Progenitor cell of endocrine pancreas (in vitro differentiated cells): ENCODE results near the gene POLE3. TPM values are rescaled to one million over a fixed set of nuclear protein-coding genes. Genes with fewer than 3 reads are reported as not detected.
"Not testable (repeated sequence)": the region's sequence is repeated elsewhere in the genome, so short reads cannot be mapped to it uniquely, and the experiment has no call there.

ENCODE experiments used
- DNase-seq: peaks from one replicate; pipeline ENCODE4 v3.0.0; 2021; ENCODE audit warnings: low spot score; ENCODE audit not compliant: unreplicated experiment
- H3K27ac Mint-ChIP-seq: 2 replicates; pipeline ENCODE4 v1.8.0; 2021; ENCODE audit warnings: mild to moderate bottlenecking, moderate library complexity, mixed read lengths
- H3K27me3 Mint-ChIP-seq: 2 replicates; pipeline ENCODE4 v1.8.0; 2021; ENCODE audit warnings: mixed read lengths
- H3K36me3 Mint-ChIP-seq: 2 replicates; pipeline ENCODE4 v1.8.0; 2022; ENCODE audit warnings: mixed read lengths; ENCODE audit not compliant: insufficient read depth
- H3K4me1 Mint-ChIP-seq: 2 replicates; pipeline ENCODE4 v1.8.0; 2021; ENCODE audit warnings: low read depth, mixed read lengths
- H3K4me3 Mint-ChIP-seq: 2 replicates; pipeline ENCODE4 v1.8.0; 2021; ENCODE audit warnings: low read depth, mild to moderate bottlenecking, moderate library complexity, mixed read lengths
- H3K9me3 Mint-ChIP-seq: 2 replicates; pipeline ENCODE4 v1.8.0; 2021; ENCODE audit warnings: low read depth, mixed read lengths
- CTCF ChIP-seq: fragments of 200-600 bp; sonication (generic); IDR thresholded peaks from one replicate; pipeline ENCODE4 v1.5.0; 2021; ENCODE audit warnings: antibody characterized with exemption, mild to moderate bottlenecking; ENCODE audit not compliant: unreplicated experiment
- total RNA-seq: library from RNA; stranded (reverse); gene quantifications from 2 replicates; pipeline ENCODE4 v1.2.1, GENCODE V29; 2021

POLE3 gene
- total RNA-seq, 1 donor from 2014 or later = 36.6 TPM

GRCh38 chr9:113446323-113446740, 35.9 kb upstream of the POLE3 start:
- Mint-ChIP-seq H3K27me3 (no peaks in the 10 kb centered on the region), H3K9me3 (no peaks in the 10 kb centered on the region), H3K36me3 (no peaks in the 10 kb centered on the region), H3K4me3 (no peak overlapping the region), H3K4me1 (no peaks in the 10 kb centered on the region), H3K27ac (no peak overlapping the region)
- TF ChIP-seq CTCF = peak; percentile 76
- DNase-seq = no peak

GRCh38 chr9:113444736-113445135, 34.3 kb upstream of the POLE3 start:
- Mint-ChIP-seq H3K27ac (no peak overlapping the region), H3K9me3 (no peaks in the 10 kb centered on the region), H3K36me3 (no peaks in the 10 kb centered on the region), H3K27me3 (no peaks in the 10 kb centered on the region), H3K4me1 (no peaks in the 10 kb centered on the region), H3K4me3 (no peak overlapping the region)
- no peak for TF ChIP-seq CTCF
- no peak for DNase-seq

GRCh38 chr9:113437716-113438115, 27.2 kb upstream of the POLE3 start:
- H3K4me1 Mint-ChIP-seq, H3K4me3 Mint-ChIP-seq, H3K36me3 Mint-ChIP-seq, H3K9me3 Mint-ChIP-seq, H3K27ac Mint-ChIP-seq, DNase-seq, H3K27me3 Mint-ChIP-seq: not testable (repeated sequence)

- H3K4me3 Mint-ChIP-seq = no peak overlapping the region
- H3K36me3 Mint-ChIP-seq = no peaks in the 10 kb centered on the region
- TF ChIP-seq CTCF = no peak
- no peak overlapping the region for H3K27ac Mint-ChIP-seq
- peaks cover 12% of the 10 kb centered on the region for H3K27me3 Mint-ChIP-seq
- H3K4me1 Mint-ChIP-seq = no peaks in the 10 kb centered on the region
- DNase-seq = no peak
- H3K9me3 Mint-ChIP-seq = peaks cover 5% of the 10 kb centered on the region
Measured at GRCh38 chr9:113436728-113437515, 26.4 kb upstream of the POLE3 start.

- Mint-ChIP-seq H3K9me3 (no peaks in the 10 kb centered on the region), H3K4me3 (no peak overlapping the region), H3K4me1 (no peaks in the 10 kb centered on the region), H3K27ac (no peak overlapping the region), H3K36me3 (no peaks in the 10 kb centered on the region), H3K27me3 (peaks cover 15% of the 10 kb centered on the region)
- no peak for DNase-seq
- no peak for TF ChIP-seq CTCF
Measured at GRCh38 chr9:113431191-113431590, 20.7 kb upstream of the POLE3 start.

GRCh38 chr9:113428062-113428615, 17.7 kb upstream of the POLE3 start:
- no peak overlapping the region for H3K27ac Mint-ChIP-seq
- H3K9me3 Mint-ChIP-seq = no peaks in the 10 kb centered on the region
- no peaks in the 10 kb centered on the region for H3K36me3 Mint-ChIP-seq
- H3K4me3 Mint-ChIP-seq = no peak overlapping the region
- H3K27me3 Mint-ChIP-seq = peaks cover 15% of the 10 kb centered on the region
- H3K4me1 Mint-ChIP-seq = peaks cover 1% of the 10 kb centered on the region
- DNase-seq = no peak
- no peak for TF ChIP-seq CTCF
